HG03066 (cell line): Measurements from ENCODE around the gene NCR2.
"Not testable (repeated sequence)": the region's sequence is repeated elsewhere in the genome, so short reads cannot be mapped to it uniquely, and the experiment has no call there.

Experiments
- ATAC-seq: cut with Tn5 transposase; IDR thresholded peaks from one replicate; pipeline ENCODE4 v1.9.1; 2021; ENCODE audit warnings: low read depth; ENCODE audit not compliant: unreplicated experiment

The NCR2 gene, protein sequence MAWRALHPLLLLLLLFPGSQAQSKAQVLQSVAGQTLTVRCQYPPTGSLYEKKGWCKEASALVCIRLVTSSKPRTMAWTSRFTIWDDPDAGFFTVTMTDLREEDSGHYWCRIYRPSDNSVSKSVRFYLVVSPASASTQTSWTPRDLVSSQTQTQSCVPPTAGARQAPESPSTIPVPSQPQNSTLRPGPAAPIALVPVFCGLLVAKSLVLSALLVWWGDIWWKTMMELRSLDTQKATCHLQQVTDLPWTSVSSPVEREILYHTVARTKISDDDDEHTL

DNA sequence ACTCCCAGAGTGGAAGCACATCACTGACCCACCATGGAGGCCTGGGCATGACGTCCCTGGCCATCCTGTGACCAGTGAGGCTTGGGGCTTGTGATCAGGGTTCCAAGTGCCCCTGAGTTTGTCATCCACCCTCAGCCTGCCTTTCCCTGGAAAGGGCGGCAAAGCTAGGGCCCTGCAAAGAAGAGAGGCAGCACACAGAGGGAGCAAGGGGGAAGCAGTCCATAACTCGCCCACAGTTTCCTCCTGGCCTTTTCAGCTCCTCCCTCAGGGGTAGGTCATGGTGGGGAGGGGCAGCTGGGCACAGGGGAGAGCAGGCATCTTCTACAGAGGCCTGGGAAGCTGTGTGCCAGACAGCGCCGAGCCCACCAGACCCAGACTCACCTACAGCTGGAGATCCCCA is at the start of gene NCR2:
NCR2 (plus strand) TSS at position 313 of the 400 bp plus-strand sequence. CDS start 269 bp downstream, outside the sequence.
- ATAC-seq, result no peak

DNA sequence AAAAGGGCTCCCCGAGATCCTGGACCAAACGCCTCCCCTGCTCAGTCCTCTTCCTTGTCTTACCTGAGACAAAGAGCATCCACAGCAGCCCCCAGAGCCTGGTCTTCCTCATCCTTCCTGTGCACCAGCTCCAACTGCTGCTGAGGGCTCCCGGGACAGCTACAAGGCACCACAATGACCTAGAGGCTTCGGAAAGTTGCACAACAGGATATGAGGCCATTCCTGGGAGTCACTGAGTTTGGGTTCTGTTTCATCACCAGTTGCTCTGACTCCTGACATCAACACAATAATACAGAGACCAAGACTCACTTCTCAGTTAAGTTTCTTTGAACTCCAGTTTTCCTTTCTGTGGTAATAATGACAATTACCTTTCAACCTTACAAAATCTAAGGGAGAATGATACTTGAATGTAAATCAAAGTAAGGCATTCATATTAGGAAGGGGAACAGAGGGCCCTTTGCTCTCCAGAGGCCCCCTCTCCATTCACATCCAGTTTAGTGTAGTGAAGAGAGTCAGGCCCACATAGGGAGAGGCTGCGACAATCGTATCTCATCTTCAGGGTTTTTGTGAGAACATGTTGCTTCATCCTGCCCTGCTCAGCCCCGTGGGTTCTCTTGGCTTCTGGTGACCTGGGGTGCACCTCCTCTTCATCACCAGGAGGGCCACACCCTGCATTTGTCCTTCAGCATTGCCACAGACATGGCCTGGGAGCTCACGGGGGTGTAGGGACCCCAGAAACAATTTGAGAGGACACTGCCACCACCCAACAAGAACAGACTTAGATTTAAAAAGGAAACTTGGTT is 48.7 kb upstream of the NCR2 start, which contains the start of gene TREM1:
TREM1 (minus strand) TSS at position 139 of the 803 bp plus-strand sequence; CDS start at position 112, 27 bp downstream.
- no peak for ATAC-seq

DNA sequence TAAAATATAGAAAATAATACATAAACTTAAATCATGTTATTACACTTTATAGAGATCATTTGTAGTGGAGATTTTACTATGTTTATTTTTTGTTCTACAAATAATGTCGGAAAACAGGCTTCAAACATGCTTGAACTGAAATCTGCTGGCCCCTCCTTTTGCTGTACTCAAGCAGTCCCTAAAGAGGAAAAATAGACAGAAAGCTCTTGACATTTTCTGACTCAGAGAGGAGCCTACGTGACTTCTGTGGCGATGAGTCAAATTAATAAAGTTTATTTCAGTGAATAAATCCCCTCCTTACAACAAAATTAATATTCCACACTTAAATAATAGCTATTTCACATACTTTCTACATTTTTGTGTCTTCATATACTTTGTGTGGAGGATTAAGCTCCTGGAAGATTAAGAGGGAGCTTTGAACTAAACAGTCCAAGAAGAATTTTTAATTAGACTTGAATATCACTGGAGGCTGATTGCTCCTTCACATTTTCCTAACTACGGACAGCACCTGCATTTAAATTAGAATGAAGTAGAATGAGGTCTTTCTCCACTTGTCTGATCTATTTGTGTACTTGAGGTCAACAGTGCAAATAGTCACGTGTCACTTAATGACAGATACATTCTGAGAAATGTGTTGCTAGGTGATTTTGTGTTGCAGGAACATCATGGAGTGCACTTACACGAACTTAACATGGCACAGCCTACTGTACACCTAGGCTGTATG is 47.2 kb upstream of the NCR2 start:
- peak; percentile 52 for ATAC-seq

DNA sequence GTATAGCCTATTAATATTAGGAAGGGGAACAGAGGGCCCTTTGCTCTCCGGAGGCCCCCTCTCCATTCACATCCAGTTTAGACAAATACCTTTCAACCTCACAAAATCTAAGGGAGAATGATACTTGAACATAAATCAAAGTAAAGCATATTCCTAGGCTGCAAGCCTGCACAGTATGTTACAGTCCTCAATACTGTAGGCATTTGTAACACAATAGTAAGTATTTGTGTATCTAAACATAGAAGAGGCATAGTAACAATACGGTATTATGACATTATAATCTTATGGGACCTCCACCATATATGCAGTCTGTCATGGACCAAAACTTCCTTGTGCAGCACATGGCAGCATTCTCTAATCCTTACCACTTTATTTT is 46.7 kb upstream of the NCR2 start:
- ATAC-seq, result no peak

DNA sequence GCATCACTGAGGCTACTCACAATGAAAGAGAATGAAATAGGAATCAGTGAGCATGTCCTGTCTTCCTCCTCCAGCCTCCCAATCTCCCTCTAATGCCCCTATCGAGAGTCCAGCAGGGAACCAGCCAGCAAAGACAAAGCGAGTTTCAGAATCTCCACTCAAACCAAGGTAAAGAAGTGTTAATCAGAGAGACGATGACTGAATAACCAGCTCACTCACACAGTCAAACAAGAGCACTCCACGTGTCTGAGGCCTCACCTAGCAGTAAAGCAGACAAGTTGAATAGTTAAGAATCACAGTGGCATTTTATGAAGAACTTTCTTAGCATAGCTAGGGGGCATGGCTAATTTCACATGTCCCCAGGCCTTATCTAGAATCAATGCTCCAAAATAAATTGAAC is 45.6 kb upstream of the NCR2 start:
- ATAC-seq, result no peak

DNA sequence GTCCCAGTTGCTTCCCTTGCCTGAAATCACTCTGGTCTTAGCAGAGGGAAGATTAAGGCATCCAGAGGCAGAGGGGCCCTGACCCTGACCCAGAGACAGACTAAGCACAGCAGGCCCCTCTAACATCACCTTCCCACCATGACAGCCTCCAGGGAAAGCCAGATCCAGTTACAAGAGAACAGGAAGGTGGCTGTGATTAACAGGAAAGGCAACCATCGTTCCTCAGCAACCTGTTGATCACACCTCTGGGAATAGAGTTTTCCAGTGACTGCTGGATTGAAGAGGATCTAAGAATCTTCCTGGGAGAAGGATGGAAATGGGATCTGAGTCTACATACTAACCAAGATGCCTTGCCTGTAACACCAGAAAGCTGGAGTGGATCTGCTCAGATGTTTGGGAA is 43.7 kb upstream of the NCR2 start:
- no peak for ATAC-seq

DNA sequence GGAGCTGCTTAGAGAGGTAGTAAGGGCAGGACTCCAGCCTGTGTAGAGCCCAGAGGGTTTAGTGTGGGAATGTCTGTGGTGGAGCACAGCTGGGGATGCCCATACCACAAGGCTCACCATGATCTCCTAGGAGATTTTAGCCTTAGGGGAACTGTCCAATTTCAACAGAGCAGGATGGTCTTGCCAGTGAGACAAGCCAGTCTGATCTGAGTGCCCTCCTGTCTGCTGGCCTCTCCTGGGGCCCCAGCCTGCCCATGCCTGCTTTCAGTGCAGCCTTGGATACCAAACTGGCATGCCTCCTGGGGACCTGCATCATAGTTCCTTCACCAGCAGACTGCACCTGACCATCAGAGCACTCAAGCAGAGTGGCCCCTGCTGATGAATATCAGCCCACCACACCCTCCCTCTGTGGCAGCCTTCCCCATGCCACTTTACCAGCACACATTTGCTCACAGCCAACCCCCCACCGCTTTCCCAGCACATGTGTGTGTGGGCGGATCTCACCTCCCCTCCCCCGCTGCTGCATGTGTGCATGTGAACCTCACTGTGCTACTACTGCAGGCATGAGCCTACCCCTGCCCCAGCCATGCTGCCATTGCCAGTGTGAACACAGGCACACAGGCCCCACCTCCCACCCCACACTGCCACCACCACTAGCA is 41.1 kb upstream of the NCR2 start:
- no peak for ATAC-seq

DNA sequence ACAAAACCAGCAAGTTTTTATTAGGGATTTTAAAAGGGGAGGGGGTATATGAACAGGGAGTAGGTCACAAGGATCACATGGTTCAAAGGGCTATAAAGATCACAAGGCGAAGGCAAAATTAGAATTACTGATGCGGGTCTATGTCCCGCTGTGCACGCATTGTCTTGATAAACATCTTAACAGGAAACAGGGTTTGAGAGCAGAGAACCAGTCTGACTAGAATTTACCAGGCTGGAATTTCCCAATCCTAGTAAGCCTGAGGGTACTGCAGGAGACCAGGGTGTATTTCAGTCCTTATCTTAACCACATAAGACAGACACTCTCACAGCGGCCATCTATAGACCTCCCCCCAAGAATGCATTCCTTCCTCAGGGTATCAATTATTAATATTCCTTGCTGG is 38.2 kb upstream of the NCR2 start:
- ATAC-seq, result not testable (repeated sequence)

DNA sequence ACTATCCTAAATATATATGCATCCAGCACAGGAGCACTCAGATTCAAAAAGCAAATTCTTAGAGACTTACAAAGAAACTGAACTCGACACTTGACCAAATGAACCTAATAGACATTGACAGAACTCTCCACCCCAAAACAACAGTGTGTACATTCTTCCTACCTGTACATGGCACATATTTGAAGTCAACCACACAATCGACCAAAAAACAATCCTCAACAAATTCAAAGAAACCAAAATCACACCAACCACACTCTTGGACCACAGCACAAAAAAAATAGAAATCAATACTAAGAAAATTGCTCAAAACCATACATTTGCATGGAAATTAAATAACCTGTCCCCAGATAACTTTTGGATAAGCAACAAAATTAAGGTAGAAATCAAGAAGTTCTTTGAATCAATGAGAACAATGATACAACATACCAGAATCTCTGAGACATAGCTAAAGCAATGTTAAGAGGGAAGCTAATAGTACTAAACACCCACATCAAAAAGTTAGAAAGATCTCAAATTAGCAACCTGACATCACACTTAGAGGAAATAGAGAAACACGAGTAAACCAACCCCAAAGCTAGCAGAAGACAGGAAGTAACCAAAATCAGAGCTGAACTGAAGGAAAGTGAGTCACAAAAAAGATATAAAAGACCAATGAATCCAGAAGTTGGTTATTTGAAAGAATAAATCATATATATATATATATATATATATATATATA is 36.5 kb upstream of the NCR2 start:
- ATAC-seq, result no peak

DNA sequence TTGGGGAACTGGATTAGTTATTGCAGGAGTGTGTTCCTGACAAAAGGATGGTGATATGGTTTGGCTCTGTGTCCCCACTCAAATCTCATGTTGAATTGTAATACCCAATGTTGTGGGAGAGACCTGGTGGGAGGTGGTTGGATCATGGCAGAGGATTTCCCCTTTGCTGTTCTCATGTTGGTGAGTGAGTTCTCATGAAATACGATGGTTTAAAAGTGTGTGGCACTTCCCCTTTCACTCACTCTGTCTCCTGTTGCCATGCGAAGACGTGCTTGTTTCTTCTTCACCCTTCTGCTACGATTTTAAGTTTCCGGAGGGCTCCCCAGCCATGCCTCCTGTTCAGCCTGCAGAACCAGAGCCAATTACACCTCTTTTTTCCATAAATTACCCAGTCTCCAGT is 32.8 kb upstream of the NCR2 start:
- no peak for ATAC-seq

DNA sequence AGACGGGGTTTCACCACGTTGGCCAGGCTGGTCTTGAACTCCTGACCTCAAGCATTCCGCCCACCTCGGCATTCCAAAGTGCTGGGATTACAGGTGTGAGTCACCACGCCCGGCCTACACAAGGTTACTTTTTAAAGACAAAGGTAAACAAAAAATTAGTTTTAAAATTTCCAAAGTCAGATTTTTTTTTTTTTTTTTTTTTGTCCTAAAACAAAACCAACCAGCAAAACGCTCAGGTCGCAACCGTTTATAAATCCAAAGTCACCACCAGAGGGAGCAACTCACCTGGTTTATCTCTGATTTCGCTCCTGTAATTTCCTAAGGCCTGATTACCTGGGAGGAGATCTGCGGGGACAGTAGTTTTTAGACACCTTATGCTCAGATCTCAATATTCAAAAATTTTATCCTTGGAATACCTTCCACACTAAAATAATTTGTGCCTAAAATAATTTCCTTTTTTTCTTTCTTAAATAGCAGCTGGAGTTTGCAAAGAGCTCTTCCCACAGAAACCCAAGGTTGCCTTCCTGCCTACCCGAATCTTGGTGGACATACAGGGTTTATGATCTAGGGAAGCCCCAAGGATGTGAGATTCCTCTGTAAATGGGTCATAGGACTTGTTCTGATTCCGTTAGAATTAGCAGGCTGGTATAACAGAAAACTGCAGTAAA is 29.1 kb upstream of the NCR2 start:
- ATAC-seq, result no peak

DNA sequence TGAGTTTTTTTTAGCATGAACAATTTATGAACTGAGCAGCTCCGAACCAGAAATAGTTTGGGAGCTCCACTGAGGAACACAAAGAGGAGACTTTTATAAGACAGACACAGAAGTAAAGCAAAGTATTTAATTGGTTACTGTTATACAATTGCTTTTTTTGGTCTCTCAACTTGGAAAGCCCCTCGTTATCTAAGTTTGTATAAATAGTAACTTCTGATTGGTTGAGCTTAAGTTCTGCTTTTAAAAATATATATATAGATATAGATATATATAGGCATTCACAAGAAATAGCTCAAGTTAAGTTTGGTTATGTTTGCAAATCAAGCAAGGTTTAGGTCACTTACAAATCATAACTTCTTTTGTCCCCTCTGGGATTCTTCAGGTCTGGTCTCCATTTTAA is 20.2 kb upstream of the NCR2 start:
- ATAC-seq, result no peak

DNA sequence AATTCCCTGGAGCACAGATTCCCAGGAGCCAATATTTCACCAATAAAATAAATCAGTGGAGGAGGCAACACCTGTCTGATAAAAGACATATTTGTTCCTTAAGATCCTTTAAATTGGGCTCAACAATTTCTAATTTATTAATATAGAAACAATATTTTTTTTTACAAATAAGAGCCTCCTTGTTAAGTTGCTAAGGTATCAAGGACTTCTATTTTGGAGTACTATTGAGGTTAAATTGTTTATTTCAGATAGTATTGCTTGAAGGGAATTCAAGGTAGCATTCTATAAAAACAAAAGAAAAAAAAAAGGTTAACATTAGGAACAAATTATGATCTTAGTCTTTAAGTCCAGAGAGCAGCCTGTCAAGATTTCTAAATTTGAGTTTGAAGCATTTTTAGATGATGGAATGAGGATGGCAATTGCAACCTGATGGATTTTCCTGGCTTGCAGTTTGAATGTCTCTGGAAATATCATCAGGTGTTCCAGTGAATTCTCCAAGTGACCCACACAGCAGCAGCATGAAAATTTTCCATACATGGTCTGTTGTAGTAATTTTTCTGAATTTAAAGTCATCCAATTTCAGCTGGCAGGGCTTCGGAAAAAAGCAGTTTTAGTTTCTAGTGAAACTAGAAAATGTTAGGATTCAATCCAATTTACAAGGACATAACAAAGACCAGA is 19.3 kb upstream of the NCR2 start:
- ATAC-seq, result no peak

DNA sequence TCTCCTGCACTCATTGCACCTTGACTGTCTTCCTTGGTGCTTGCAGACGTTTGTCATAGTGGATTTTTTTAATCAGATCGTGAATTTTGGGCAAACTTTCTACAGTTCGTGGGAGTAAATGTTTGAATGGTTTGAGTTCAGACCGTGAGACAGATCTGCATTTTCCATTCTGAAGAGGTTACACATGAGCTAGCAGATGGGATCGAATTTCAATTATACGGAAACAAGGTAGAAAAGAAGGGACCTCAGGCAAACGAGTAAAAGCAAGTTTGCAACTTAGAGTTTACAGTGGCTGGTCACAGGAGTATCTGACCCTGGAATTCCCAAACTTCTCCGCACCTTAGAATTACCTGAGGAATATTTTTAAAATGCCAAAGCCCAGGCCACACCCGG is 17.2 kb upstream of the NCR2 start:
- no peak for ATAC-seq

DNA sequence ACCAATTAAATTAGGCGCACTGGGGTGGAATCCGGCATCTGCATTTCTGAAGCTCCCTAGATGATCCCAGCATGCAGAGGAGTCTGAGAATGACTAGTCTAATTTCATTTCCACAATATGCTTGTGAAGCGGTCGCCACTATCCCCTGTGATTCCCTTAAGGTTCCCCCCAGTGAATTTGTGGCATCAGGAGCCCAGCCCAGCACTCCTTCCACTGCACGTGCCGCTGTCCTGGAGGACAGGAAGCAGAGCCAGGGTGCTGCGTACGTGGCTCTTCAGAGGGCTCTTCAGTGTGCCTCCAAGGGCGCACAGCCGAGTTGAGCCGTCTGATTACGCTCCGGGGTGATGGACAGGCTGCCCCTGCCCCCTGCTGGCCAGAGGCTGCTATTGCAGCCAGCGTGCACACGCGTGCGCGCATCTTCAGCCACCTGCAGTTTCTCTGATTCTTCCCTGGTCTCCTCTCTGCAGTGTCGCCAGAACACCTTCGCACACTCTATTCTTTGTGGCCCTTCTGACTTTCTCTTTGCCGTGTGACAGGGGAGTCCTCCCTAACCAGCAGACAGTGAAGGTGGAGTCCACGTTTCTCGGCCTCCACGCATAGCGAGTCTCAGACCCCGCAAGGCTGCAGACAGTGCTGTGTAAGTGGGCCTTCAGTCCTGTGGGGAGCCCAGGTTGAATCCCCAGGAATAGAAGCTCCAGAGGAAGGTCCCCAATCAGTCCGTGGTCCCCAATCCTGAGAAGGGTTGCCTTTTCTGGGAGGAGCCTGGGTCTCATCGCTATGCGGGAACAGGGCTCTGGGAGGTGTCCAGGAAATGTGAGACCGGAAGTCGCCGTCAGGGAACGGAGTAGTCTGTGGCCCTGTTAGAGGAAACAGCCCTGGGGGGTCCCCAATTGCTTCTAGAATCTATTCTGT is 16.5 kb upstream of the NCR2 start:
- peak; percentile 90 for ATAC-seq

DNA sequence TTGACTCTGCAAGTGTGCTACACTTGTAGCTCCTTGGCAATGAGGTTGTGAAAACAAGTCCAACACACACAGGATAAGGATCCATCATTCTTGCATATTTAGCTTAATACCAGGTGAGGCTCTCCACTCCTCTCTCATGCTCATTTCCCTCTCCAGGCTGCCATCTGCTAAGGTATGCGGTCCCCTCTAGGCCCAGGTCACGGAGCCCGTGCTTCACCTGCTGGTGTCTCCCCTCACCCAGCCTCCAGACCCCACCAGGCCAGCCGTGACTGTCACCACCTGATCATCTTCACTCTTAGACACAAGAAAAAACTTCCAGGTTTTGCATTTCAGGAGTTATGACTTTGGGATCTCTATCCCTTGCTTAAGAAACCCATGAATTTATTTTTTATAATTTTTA is 14.2 kb upstream of the NCR2 start:
- no peak for ATAC-seq

DNA sequence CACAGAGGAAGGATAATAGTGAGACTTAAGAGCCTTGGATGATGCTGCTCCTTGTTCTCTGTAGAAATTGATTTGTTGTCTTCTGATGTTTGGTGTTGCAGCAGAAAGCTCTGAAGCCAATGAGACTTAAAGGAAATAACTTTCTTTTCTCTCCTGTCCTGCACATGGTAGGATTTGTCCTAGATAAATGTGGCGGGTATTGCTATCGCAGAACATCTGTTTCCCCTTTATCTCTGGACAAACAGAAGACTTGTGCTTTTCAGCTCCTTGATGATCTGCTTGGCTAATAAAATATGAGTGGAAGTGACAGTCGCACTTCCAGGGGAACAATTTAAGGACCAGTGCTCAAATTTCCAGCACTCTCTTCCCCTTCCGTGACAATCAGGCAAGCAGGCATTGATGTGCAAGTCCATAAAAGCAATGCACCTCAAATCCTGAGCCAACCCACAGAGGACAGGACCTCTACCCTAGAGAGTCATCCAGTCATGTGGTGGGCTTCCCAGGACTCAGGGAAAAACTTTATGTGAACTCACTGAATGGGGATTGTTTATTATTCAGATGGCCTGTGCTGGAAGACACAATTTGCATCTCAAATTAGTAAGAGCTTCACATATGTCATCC is 9.9 kb upstream of the NCR2 start:
- no peak for ATAC-seq

DNA sequence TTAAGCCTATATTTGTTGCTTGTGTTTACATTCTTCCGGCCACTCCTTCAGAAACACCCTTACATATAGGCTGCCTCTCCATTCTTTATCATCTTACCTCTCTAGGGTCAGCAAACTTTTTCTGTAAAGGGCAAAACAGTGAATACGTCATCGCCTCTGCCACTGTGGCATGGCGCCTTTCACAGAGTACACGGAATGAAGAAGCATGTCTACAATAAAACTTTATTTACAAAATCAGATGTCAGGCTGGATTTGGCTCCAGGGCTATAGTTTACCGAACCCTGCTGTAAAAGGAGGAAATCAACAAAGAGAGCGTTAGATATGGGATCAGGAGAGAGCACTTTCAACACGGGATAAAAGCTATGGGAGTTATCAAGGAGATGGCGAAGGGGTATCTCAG is 9.3 kb upstream of the NCR2 start:
- no peak for ATAC-seq
